HG03520 (cell line): ENCODE data around the gene GLT8D1.

Experiments
- ATAC-seq: cut with Tn5 transposase; IDR thresholded peaks from one replicate; pipeline ENCODE4 v1.9.1; 2021; ENCODE audit warnings: mild to moderate bottlenecking, moderate library complexity; ENCODE audit not compliant: unreplicated experiment

The GLT8D1 gene

GRCh38 chr3:52712291-52713212 lies 7.0 kb upstream of the GLT8D1 start:
- ATAC-seq: no peak

- ATAC-seq: no peak
Observed at GRCh38 chr3:52710512-52710911, 4.9 kb upstream of the GLT8D1 start.

- no peak for ATAC-seq
Observed at GRCh38 chr3:52707585-52707984, 2.0 kb upstream of the GLT8D1 start.

- ATAC-seq: no peak
Observed at GRCh38 chr3:52705438-52705687, 228 bp downstream of the GLT8D1 start.

GRCh38 chr3:52704611-52705437 lies 767 bp downstream of the GLT8D1 start:
- no peak for ATAC-seq

- ATAC-seq: no peak
Observed at GRCh38 chr3:52703341-52703740, 2.2 kb downstream of the GLT8D1 start.

GRCh38 chr3:52697632-52697965 lies 8.0 kb downstream of the GLT8D1 start:
- ATAC-seq: no peak

- no peak for ATAC-seq
Observed at GRCh38 chr3:52696830-52697631, 8.6 kb downstream of the GLT8D1 start.

GRCh38 chr3:52695798-52696671 lies 9.6 kb downstream of the GLT8D1 start:
- ATAC-seq: no peak

- ATAC-seq: no peak
Observed at GRCh38 chr3:52694528-52695189, 10.9 kb downstream of the GLT8D1 start.

- no peak for ATAC-seq
Observed at GRCh38 chr3:52693071-52693470, 12.5 kb downstream of the GLT8D1 start.

GRCh38 chr3:52690560-52690959 lies 15.0 kb downstream of the GLT8D1 start:
- ATAC-seq: no peak

- no peak for ATAC-seq
Observed at GRCh38 chr3:52689151-52689550, 16.4 kb downstream of the GLT8D1 start.

- no peak for ATAC-seq
Observed at GRCh38 chr3:52688266-52688665, 17.3 kb downstream of the GLT8D1 start.

- ATAC-seq: peak; percentile 67
Observed at GRCh38 chr3:52685709-52686691, 19.6 kb downstream of the GLT8D1 start, which contains the start of the genes GNL3 and PBRM1. GNL3 (plus strand) TSS chr3:52686032; CDS start chr3:52686093, 61 bp downstream. PBRM1 (minus strand) TSS chr3:52685913.

- ATAC-seq: peak; percentile 60
Observed at GRCh38 chr3:52685285-52685708, 20.3 kb downstream of the GLT8D1 start.

- ATAC-seq: no peak
Observed at GRCh38 chr3:52684184-52684583, 21.4 kb downstream of the GLT8D1 start.

- no peak for ATAC-seq
Observed at GRCh38 chr3:52683611-52684010, 22.0 kb downstream of the GLT8D1 start.

GRCh38 chr3:52682016-52682415 lies 23.6 kb downstream of the GLT8D1 start:
- ATAC-seq: no peak
